ENCODE measurements around the gene TNFRSF4.

TNFRSF4 gene

GRCh38 chr1:1164701-1165451 is 49.1 kb downstream of the TNFRSF4 start:
- H3K9me2 ChIP-seq (ENCODE audit: low read depth, low read length), result no peaks in the 10 kb centered on the region
- peaks cover 7% of the 10 kb centered on the region for H3K27me3 ChIP-seq (ENCODE audit: insufficient read depth, low read length)
- H2AFZ ChIP-seq (ENCODE audit: low read length), result no peak overlapping the region
- H3K4me1 ChIP-seq (ENCODE audit: insufficient read depth, low read length, severe bottlenecking), result no peaks in the 10 kb centered on the region
- H3K9me3 ChIP-seq (ENCODE audit: low read length), result no peaks in the 10 kb centered on the region
- no peak overlapping the region for H3K9ac ChIP-seq (ENCODE audit: low read length)
- H3F3A ChIP-seq (ENCODE audit: insufficient read depth, low read length), result no peaks in the 10 kb centered on the region
- no peak overlapping the region for H3K4me2 ChIP-seq (ENCODE audit: low read length)
- H3K4me3 ChIP-seq (ENCODE audit: low read depth, low read length, poor library complexity, severe bottlenecking), result no peak overlapping the region
- H3K79me2 ChIP-seq (ENCODE audit: insufficient read depth, low read length), result no peaks in the 10 kb centered on the region
- no peak overlapping the region for H3K27ac ChIP-seq (ENCODE audit: low read depth, low read length, poor library complexity, severe bottlenecking)
- no peak for TF ChIP-seq EZH2 (IDR thresholded peaks at IDR 0.05; ENCODE audit: borderline replicate concordance, low read length)
- TF ChIP-seq, protein P1, sequence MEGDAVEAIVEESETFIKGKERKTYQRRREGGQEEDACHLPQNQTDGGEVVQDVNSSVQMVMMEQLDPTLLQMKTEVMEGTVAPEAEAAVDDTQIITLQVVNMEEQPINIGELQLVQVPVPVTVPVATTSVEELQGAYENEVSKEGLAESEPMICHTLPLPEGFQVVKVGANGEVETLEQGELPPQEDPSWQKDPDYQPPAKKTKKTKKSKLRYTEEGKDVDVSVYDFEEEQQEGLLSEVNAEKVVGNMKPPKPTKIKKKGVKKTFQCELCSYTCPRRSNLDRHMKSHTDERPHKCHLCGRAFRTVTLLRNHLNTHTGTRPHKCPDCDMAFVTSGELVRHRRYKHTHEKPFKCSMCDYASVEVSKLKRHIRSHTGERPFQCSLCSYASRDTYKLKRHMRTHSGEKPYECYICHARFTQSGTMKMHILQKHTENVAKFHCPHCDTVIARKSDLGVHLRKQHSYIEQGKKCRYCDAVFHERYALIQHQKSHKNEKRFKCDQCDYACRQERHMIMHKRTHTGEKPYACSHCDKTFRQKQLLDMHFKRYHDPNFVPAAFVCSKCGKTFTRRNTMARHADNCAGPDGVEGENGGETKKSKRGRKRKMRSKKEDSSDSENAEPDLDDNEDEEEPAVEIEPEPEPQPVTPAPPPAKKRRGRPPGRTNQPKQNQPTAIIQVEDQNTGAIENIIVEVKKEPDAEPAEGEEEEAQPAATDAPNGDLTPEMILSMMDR (IDR thresholded peaks at IDR 0.05; ENCODE audit: low read length), result no peak
- H3K36me3 ChIP-seq (ENCODE audit: insufficient read depth, low read length), result no peaks in the 10 kb centered on the region
- no peaks in the 10 kb centered on the region for H4K20me1 ChIP-seq (ENCODE audit: insufficient read depth, low read length)

- Histone ChIP-seq H4K20me1 (ENCODE audit: insufficient read depth, low read length) (no peaks in the 10 kb centered on the region), H3K4me3 (ENCODE audit: low read depth, low read length, poor library complexity, severe bottlenecking) (no peak overlapping the region), H3K36me3 (ENCODE audit: insufficient read depth, low read length) (no peaks in the 10 kb centered on the region), H2AFZ (ENCODE audit: low read length) (no peak overlapping the region), H3K79me2 (ENCODE audit: insufficient read depth, low read length) (no peaks in the 10 kb centered on the region), H3K27me3 (ENCODE audit: insufficient read depth, low read length) (peaks cover 9% of the 10 kb centered on the region), H3K4me2 (ENCODE audit: low read length) (no peak overlapping the region), H3K27ac (ENCODE audit: low read depth, low read length, poor library complexity, severe bottlenecking) (no peak overlapping the region), H3K9ac (ENCODE audit: low read length) (no peak overlapping the region), H3K9me2 (ENCODE audit: low read depth, low read length) (no peaks in the 10 kb centered on the region), H3K4me1 (ENCODE audit: insufficient read depth, low read length, severe bottlenecking) (no peaks in the 10 kb centered on the region), H3K9me3 (ENCODE audit: low read length) (no peaks in the 10 kb centered on the region), H3F3A (ENCODE audit: insufficient read depth, low read length) (no peaks in the 10 kb centered on the region)
- TF ChIP-seq EZH2 (IDR thresholded peaks at IDR 0.05; ENCODE audit: borderline replicate concordance, low read length), result no peak
- TF ChIP-seq, protein P1 (IDR thresholded peaks at IDR 0.05; ENCODE audit: low read length), result no peak
Observed at GRCh38 chr1:1164361-1164700, 49.6 kb downstream of the TNFRSF4 start.

GRCh38 chr1:1163538-1164070 is 50.3 kb downstream of the TNFRSF4 start:
- Histone ChIP-seq H3K9ac (ENCODE audit: low read length) (no peak overlapping the region), H3K4me2 (ENCODE audit: low read length) (no peak overlapping the region), H3K27me3 (ENCODE audit: insufficient read depth, low read length) (peaks cover 9% of the 10 kb centered on the region)

More at GRCh38 chr1:1163538-1164070, 50.3 kb downstream of the TNFRSF4 start:
- no peaks in the 10 kb centered on the region for H3K9me2 ChIP-seq (ENCODE audit: low read depth, low read length)
- no peaks in the 10 kb centered on the region for H3F3A ChIP-seq (ENCODE audit: insufficient read depth, low read length)
- no peaks in the 10 kb centered on the region for H3K79me2 ChIP-seq (ENCODE audit: insufficient read depth, low read length)
- H3K9me3 ChIP-seq (ENCODE audit: low read length), result no peaks in the 10 kb centered on the region
- H4K20me1 ChIP-seq (ENCODE audit: insufficient read depth, low read length), result no peaks in the 10 kb centered on the region
- no peak overlapping the region for H3K27ac ChIP-seq (ENCODE audit: low read depth, low read length, poor library complexity, severe bottlenecking)
- H2AFZ ChIP-seq (ENCODE audit: low read length), result no peak overlapping the region
- TF ChIP-seq, protein P1 (IDR thresholded peaks at IDR 0.05; ENCODE audit: low read length), result no peak
- TF ChIP-seq EZH2 (IDR thresholded peaks at IDR 0.05; ENCODE audit: borderline replicate concordance, low read length), result no peak
- H3K4me1 ChIP-seq (ENCODE audit: insufficient read depth, low read length, severe bottlenecking), result no peaks in the 10 kb centered on the region
- H3K36me3 ChIP-seq (ENCODE audit: insufficient read depth, low read length), result no peaks in the 10 kb centered on the region
- H3K4me3 ChIP-seq (ENCODE audit: low read depth, low read length, poor library complexity, severe bottlenecking), result no peak overlapping the region

Measured in OCI-LY1 (cell line).